ENCODE data around the gene KLHL2.
"Not testable (repeated sequence)": the region's sequence is repeated elsewhere in the genome, so short reads cannot be mapped to it uniquely, and the experiment has no call there.

KLHL2 gene

GRCh38 chr4:165207431-165208220, at the start of gene KLHL2:
Gene KLHL2, plus strand, starts transcription at chr4:165207561. Its CDS starts 316 bp downstream, at chr4:165207877.
- in situ Hi-C loops (cut with MboI; ENCODE audit: low sequenced_read_pairs): no loop called here

GRCh38 chr4:165158762-165159161, 48.6 kb upstream of the KLHL2 start:
- in situ Hi-C loops (cut with MboI; ENCODE audit: low sequenced_read_pairs): no loop called here

GRCh38 chr4:165164257-165164656, 43.1 kb upstream of the KLHL2 start:
- in situ Hi-C loops (cut with MboI; ENCODE audit: low sequenced_read_pairs): no loop called here

- in situ Hi-C loops (cut with MboI; ENCODE audit: low sequenced_read_pairs): not testable (repeated sequence)
Observed at GRCh38 chr4:165166872-165167271, 40.5 kb upstream of the KLHL2 start.

- in situ Hi-C loops (cut with MboI; ENCODE audit: low sequenced_read_pairs): no loop called here
Observed at GRCh38 chr4:165167650-165168049, 39.7 kb upstream of the KLHL2 start.

- in situ Hi-C loops (cut with MboI; ENCODE audit: low sequenced_read_pairs): no loop called here
Observed at GRCh38 chr4:165170819-165171218, 36.5 kb upstream of the KLHL2 start.

GRCh38 chr4:165175470-165175869, 31.9 kb upstream of the KLHL2 start:
- in situ Hi-C loops (cut with MboI; ENCODE audit: low sequenced_read_pairs): not testable (repeated sequence)

GRCh38 chr4:165175879-165176278, 31.5 kb upstream of the KLHL2 start:
- in situ Hi-C loops (cut with MboI; ENCODE audit: low sequenced_read_pairs): no loop called here

GRCh38 chr4:165177725-165178666, 29.4 kb upstream of the KLHL2 start:
- in situ Hi-C loops (cut with MboI; ENCODE audit: low sequenced_read_pairs): no loop called here

GRCh38 chr4:165184220-165184619, 23.1 kb upstream of the KLHL2 start:
- in situ Hi-C loops (cut with MboI; ENCODE audit: low sequenced_read_pairs): no loop called here

- in situ Hi-C loops (cut with MboI; ENCODE audit: low sequenced_read_pairs): not testable (repeated sequence)
Observed at GRCh38 chr4:165184998-165185397, 22.4 kb upstream of the KLHL2 start.

GRCh38 chr4:165185448-165185847, 21.9 kb upstream of the KLHL2 start:
- in situ Hi-C loops (cut with MboI; ENCODE audit: low sequenced_read_pairs): no loop called here

- in situ Hi-C loops (cut with MboI; ENCODE audit: low sequenced_read_pairs): no loop called here
Observed at GRCh38 chr4:165190591-165191347, 16.6 kb upstream of the KLHL2 start.

GRCh38 chr4:165191348-165191656, 16.1 kb upstream of the KLHL2 start:
- in situ Hi-C loops (cut with MboI; ENCODE audit: low sequenced_read_pairs): no loop called here

GRCh38 chr4:165191814-165192499, 15.4 kb upstream of the KLHL2 start:
- in situ Hi-C loops (cut with MboI; ENCODE audit: low sequenced_read_pairs): no loop called here

GRCh38 chr4:165192500-165192898, 14.9 kb upstream of the KLHL2 start:
- in situ Hi-C loops (cut with MboI; ENCODE audit: low sequenced_read_pairs): no loop called here

- in situ Hi-C loops (cut with MboI; ENCODE audit: low sequenced_read_pairs): no loop called here
Observed at GRCh38 chr4:165192956-165193355, 14.4 kb upstream of the KLHL2 start.

GRCh38 chr4:165194368-165194767, 13.0 kb upstream of the KLHL2 start:
- in situ Hi-C loops (cut with MboI; ENCODE audit: low sequenced_read_pairs): no loop called here

GRCh38 chr4:165198329-165198728, 9.0 kb upstream of the KLHL2 start:
- in situ Hi-C loops (cut with MboI; ENCODE audit: low sequenced_read_pairs): no loop called here

- in situ Hi-C loops (cut with MboI; ENCODE audit: low sequenced_read_pairs): no loop called here
Observed at GRCh38 chr4:165199286-165199685, 8.1 kb upstream of the KLHL2 start.

GRCh38 chr4:165199722-165200121, 7.6 kb upstream of the KLHL2 start:
- in situ Hi-C loops (cut with MboI; ENCODE audit: low sequenced_read_pairs): no loop called here
